Peyer's patch (tissue), 4 donors: ENCODE measurements around the gene RAB33A. TPM values are rescaled to one million over a fixed set of nuclear protein-coding genes. Genes with fewer than 3 reads are reported as not detected.

Experiments
- DNase-seq, 3 donors: peaks; one replicate each; pipeline ENCODE4 v3.0.0-alpha.2; 2017 to 2019
- H3K27ac ChIP-seq, 4 donors: fragments of 200-600 bp; sonication (generic); one replicate each; pipeline ENCODE4 v1.5.1; 2016 to 2019
- H3K27me3 ChIP-seq, 2 donors: fragments of 200-600 bp; sonication (generic); one replicate each; pipeline ENCODE4 v1.5.1; 2019
- H3K36me3 ChIP-seq, 3 donors: fragments of 200-600 bp; sonication (generic); one replicate each; pipeline ENCODE4 v1.5.1; 2016 to 2019
- H3K4me1 ChIP-seq, 4 donors: fragments of 200-600 bp; sonication (generic); one replicate each; pipeline ENCODE4 v1.5.1; 2016 to 2019
- H3K4me3 ChIP-seq, 4 donors: fragments of 200-600 bp; sonication (generic); 1 replicate in 3 of 4; 2 replicates in 1 of 4; pipeline ENCODE4 v1.5.1; 2016 to 2019; ENCODE audit warnings: mild to moderate bottlenecking in 1 of 4
- H3K9me3 ChIP-seq, 4 donors: fragments of 200-600 bp; sonication (generic); one replicate each; pipeline ENCODE4 v1.5.1; 2016 to 2019; ENCODE audit warnings: mild to moderate bottlenecking in 1 of 4
- POLR2A ChIP-seq, 2 donors: fragments of 450-650 bp; IDR thresholded peaks; one replicate each; pipeline ENCODE4 v1.5.1; 2017; ENCODE audit warnings: antibody characterized with exemption in 2 of 2, mild to moderate bottlenecking in 2 of 2, moderate library complexity in 2 of 2
- total RNA-seq, 4 donors: library from RNA; depleted of rRNA; stranded (reverse); fragments of >200 nt; gene quantifications; one replicate each; pipeline ENCODE4 v1.1.0, GENCODE V29; 2016
- TF ChIP-seq, protein P1 (sequence below), 6 experiments: fragments of 450-650 bp in 4 of 6; fragments of 200-600 bp in 2 of 6; sonication (generic) in 1 of 6; IDR thresholded peaks; one replicate each; pipeline ENCODE4 v1.5.1; 2017 to 2019; ENCODE audit warnings: antibody characterized with exemption in 6 of 6, mild to moderate bottlenecking in 3 of 6, moderate library complexity in 1 of 6

The RAB33A gene
- total RNA-seq, 4 donors from 2014 or later = 0.67 to 1.3 (median 0.88) TPM; not detected in 1

DNA sequence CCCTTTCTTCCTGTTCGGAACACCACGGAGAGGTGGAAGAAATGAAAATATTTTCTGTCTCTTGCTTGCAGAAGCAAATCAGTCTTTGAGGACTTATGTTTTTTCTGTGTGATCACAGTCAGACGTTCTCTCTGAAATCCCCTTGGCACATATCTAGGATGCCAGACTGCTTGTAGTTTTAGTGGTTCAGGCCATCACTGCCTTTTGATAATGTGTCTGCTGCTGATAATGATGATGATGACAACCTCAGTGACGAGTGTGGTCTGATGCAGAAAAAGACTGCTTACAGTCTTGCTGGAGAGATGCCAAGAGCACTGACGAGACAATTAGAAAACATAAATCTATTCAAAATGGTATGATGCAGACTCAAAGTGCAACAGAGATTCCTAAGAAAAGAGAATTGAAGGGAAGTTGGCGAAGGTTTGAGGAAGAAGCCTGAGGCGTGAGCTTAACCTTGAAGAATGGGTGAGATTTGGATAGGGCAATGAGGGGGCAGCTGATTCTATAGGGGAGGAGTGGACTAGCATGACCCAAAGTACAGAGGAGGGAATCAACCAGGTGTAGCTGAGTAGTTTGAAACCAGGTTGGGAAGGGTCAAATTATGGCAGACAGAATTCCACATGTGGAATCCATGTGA is 7.9 kb downstream of the RAB33A start:
- Histone ChIP-seq H3K4me1 (peaks cover 0 to under 1% (median 0%) of the 10 kb centered on the region in 4 donors), H3K9me3 (no peaks in the 10 kb centered on the region), H3K4me3 (no peak overlapping the region), H3K36me3 (no peaks in the 10 kb centered on the region), H3K27me3 (no peaks in the 10 kb centered on the region), H3K27ac (no peak overlapping the region)
- TF ChIP-seq, protein P1, sequence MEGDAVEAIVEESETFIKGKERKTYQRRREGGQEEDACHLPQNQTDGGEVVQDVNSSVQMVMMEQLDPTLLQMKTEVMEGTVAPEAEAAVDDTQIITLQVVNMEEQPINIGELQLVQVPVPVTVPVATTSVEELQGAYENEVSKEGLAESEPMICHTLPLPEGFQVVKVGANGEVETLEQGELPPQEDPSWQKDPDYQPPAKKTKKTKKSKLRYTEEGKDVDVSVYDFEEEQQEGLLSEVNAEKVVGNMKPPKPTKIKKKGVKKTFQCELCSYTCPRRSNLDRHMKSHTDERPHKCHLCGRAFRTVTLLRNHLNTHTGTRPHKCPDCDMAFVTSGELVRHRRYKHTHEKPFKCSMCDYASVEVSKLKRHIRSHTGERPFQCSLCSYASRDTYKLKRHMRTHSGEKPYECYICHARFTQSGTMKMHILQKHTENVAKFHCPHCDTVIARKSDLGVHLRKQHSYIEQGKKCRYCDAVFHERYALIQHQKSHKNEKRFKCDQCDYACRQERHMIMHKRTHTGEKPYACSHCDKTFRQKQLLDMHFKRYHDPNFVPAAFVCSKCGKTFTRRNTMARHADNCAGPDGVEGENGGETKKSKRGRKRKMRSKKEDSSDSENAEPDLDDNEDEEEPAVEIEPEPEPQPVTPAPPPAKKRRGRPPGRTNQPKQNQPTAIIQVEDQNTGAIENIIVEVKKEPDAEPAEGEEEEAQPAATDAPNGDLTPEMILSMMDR (IDR thresholded peaks at IDR 0.05) = no peak
- TF ChIP-seq POLR2A (IDR thresholded peaks at IDR 0.05) = no peak
- DNase-seq = no peak

DNA sequence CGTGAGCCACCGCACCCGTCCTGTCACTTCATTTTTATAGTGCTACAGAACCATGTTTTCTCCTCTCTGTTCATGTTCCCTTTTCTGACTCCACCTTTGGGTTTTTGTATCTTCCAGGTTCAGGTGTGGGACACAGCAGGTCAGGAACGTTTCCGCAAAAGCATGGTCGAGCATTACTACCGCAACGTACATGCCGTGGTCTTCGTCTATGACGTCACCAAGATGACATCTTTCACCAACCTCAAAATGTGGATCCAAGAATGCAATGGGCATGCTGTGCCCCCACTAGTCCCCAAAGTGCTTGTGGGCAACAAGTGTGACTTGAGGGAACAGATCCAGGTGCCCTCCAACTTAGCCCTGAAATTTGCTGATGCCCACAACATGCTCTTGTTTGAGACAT is 12.4 kb downstream of the RAB33A start:
- no peak overlapping the region for H3K4me3 ChIP-seq
- H3K36me3 ChIP-seq = no peaks in the 10 kb centered on the region
- no peak overlapping the region for H3K27ac ChIP-seq
- H3K4me1 ChIP-seq = no peaks in the 10 kb centered on the region
- DNase-seq = no peak
- TF ChIP-seq POLR2A (IDR thresholded peaks at IDR 0.05) = no peak
- TF ChIP-seq, protein P1 (IDR thresholded peaks at IDR 0.05) = no peak
- no peaks in the 10 kb centered on the region for H3K27me3 ChIP-seq
- H3K9me3 ChIP-seq = no peaks in the 10 kb centered on the region

DNA sequence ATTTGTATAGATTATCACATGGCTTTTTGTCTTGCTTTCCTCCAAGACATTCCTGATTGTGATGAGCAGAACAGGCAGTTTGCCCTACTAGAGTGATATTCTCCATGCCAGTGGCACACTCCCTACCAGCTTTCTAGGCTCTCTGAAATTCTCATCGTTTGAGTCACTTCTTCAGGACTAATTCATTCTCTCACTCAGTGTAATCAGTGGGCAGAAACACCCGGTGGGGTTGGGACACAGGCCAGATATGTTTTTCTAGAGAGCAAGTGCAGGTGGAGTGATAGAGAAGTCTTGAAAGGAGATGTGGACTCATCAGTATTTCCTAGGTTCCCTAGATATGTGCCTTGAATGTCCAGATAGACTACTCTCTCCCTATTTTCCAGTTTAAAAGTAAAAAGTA is 13.1 kb downstream of the RAB33A start:
- Histone ChIP-seq H3K27ac (no peak overlapping the region), H3K36me3 (no peaks in the 10 kb centered on the region), H3K4me3 (no peak overlapping the region), H3K4me1 (no peaks in the 10 kb centered on the region), H3K27me3 (no peaks in the 10 kb centered on the region), H3K9me3 (no peaks in the 10 kb centered on the region)
- DNase-seq = no peak
- no peak for TF ChIP-seq POLR2A (IDR thresholded peaks at IDR 0.05)
- TF ChIP-seq, protein P1 (IDR thresholded peaks at IDR 0.05) = no peak

DNA sequence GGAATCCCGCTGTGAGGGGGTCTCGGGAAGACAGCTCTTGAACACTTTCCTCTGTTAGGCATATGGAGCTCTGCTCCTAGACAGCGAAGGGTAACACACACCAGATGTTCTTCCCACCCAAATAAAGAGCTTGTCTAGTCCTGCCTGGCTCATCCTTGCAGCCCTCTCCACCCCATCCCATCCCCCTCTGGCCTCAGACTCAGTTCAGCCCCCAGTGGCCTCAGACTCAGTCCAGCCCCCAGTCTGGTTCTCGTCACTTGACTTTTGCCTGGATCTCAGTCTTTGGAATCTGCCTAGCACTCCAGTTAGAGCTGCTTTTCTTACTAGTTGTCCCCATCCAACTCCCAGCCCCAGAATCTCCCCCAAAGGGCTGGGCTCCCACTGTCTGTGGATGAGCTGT is 14.9 kb downstream of the RAB33A start:
- no peak for DNase-seq
- H3K27ac ChIP-seq = no peak overlapping the region

DNA sequence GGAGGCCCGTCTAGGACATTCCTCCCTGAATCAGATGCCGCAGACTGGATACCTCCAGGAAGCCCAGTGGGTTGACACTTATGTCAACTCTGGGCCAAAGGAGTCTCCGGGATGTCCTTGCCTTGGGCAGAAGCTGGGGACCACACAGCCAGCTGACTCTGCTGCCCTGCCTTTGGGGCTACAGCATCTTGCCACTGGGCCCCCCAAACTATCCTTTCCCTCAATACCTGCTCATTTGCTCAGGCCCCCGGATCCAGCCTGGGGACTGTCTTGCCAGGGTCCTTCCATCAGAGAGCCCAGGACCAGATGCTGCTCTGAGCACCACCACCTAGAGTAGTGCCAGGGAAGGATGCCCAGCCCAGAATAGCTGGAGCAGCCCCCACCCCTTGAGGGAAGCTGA is 19.0 kb downstream of the RAB33A start:
- DNase-seq = no peak
- Histone ChIP-seq H3K36me3 (no peaks in the 10 kb centered on the region), H3K4me3 (no peak overlapping the region), H3K27ac (no peak overlapping the region), H3K9me3 (no peaks in the 10 kb centered on the region), H3K27me3 (no peaks in the 10 kb centered on the region), H3K4me1 (no peaks in the 10 kb centered on the region)
- TF ChIP-seq, protein P1 (IDR thresholded peaks at IDR 0.05) = no peak
- no peak for TF ChIP-seq POLR2A (IDR thresholded peaks at IDR 0.05)

More for the DNA sequence above, 14.9 kb downstream of the RAB33A start:
- TF ChIP-seq, protein P1 (IDR thresholded peaks at IDR 0.05) = no peak
- no peak for TF ChIP-seq POLR2A (IDR thresholded peaks at IDR 0.05)
- Histone ChIP-seq H3K4me3 (no peak overlapping the region), H3K9me3 (no peaks in the 10 kb centered on the region), H3K4me1 (no peaks in the 10 kb centered on the region), H3K36me3 (no peaks in the 10 kb centered on the region), H3K27me3 (no peaks in the 10 kb centered on the region)

DNA sequence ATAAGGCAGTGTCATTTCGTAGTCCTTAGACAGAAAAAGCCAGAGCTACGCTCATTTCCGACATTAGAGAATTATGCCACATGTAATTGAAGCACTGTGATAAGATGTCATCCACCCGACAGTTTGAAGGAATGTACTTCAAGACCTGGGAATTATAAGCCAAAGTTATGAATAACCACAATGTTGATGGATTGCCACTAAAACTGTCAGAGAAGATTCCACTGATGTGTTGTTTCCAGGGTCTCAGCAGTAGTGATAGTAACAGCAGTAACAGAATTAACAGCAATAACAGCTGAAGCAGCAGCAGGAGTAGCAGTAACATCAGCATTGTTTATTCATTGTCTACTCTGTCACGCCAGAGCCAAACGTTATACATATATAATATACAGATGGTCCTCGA is 24.7 kb downstream of the RAB33A start:
- Histone ChIP-seq H3K9me3 (no peaks in the 10 kb centered on the region), H3K27ac (no peak overlapping the region), H3K27me3 (no peaks in the 10 kb centered on the region), H3K4me1 (no peaks in the 10 kb centered on the region), H3K36me3 (no peaks in the 10 kb centered on the region), H3K4me3 (no peak overlapping the region)
- DNase-seq = no peak
- TF ChIP-seq POLR2A (IDR thresholded peaks at IDR 0.05) = no peak
- TF ChIP-seq, protein P1 (IDR thresholded peaks at IDR 0.05) = no peak
